Skeletal muscle satellite cell (primary cell): ENCODE data around the gene TLR6.
A peak's percentile ranks its signal among the peaks of the same experiment; 100 is the strongest.
"Not testable (repeated sequence)": the region's sequence is repeated elsewhere in the genome, so short reads cannot be mapped to it uniquely, and the experiment has no call there.

ENCODE experiments used
- H3K27me3 ChIP-seq: 2 replicates; pipeline ENCODE4 v1.7.0; 2013; ENCODE audit warnings: low read length; ENCODE audit not compliant: control insufficient read depth, insufficient read depth
- H3K36me3 ChIP-seq: 2 replicates; pipeline ENCODE4 v1.7.0; 2013; ENCODE audit warnings: mild to moderate bottlenecking, control low read depth, low read length; ENCODE audit not compliant: insufficient read depth
- H3K4me1 ChIP-seq: 2 replicates; pipeline ENCODE4 v1.7.0; 2013; ENCODE audit warnings: low read length; ENCODE audit not compliant: control insufficient read depth, insufficient read depth
- H3K4me2 ChIP-seq: 2 replicates; pipeline ENCODE4 v1.7.0; 2013; ENCODE audit warnings: mild to moderate bottlenecking, low read length
- H3K4me3 ChIP-seq: 2 replicates; pipeline ENCODE4 v1.7.0; 2013; ENCODE audit warnings: low read length
- H3K9ac ChIP-seq: 2 replicates; pipeline ENCODE4 v1.7.0; 2013; ENCODE audit warnings: mild to moderate bottlenecking, low read depth, low read length, moderate library complexity
- H3K9me3 ChIP-seq: replicated peaks from 2 replicates; pipeline ENCODE4 v1.7.0; 2013; ENCODE audit warnings: mild to moderate bottlenecking, control low read depth, low read length
- small RNA-seq: library from RNA; depleted of rRNA; stranded (forward); fragments of <200 nt; gene quantifications from one replicate; pipeline ENCODE3, GENCODE V24; 2012

TLR6 gene

DNA sequence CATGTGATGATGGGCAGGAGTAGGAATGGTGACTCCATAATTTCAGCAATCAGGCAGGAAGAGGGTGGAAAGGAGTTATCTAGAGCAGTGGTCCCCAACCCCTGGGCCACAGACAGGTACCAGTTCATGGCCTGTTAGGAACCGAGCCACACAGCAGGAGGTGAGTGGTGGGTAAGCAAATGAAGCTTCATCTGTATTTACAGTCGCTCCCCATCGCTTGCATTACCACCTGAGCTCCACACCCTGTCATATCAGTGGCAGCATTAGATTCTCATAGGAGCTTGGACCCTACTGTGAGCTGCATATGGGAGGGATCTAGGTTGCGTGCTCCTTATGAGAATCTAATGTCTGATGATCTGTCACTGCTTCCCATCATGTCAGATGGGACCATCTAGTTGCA lies 72.5 kb downstream of the TLR6 start:
- Histone ChIP-seq H3K4me1 (no peaks in the 10 kb centered on the region), H3K9ac (no peak overlapping the region), H3K36me3 (no peaks in the 10 kb centered on the region), H3K4me2 (no peak overlapping the region), H3K4me3 (no peak overlapping the region), H3K9me3 (no peaks in the 10 kb centered on the region), H3K27me3 (no peaks in the 10 kb centered on the region)

DNA sequence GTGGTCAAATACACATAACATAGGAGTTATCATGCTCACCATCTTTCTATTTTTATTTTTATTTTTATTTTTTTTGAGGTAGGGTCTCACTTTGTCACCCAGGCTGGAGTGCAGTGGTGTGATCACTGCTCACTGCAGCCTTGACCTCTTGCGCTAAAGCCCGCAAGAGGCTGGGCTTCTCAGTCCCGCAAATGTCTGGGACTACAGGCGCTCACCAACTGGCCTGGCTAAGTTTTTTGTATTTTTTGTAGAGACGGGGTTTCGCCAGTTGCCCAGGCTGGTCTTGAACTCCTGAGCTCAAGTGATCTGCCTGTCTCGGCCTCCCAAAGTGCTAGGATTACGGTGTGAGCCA lies 73.5 kb downstream of the TLR6 start:
- H3K4me3 ChIP-seq: no peak overlapping the region

DNA sequence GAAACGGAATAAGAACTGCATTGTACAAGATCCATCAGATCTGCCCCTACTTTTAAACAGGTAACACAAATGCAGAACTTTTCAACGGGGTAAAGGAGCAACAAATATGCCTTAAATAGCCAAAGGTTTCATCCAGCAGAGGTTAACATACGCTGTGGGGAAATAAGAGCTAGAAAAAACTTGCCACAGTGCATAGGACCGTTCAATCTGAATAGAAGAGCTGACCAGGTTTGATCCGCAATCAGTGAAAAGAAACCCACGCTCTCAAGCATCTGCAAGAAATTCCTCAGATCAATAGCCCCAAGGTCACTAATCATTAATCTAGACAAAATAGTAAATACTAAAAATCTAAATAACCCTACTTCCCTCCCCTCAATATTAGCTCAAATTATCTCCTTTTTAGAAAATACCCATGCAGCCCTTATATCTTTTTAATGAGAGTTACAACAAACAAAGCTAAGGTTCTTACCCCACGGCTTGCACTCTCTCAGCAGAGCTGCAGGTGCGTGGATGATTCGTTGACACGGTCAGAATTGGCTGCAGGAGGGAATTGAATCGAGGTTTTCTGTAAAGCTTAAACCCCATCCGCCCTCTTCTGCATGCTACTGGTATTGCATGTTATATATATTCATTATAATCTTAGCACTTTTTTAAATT lies 74.0 kb downstream of the TLR6 start, which contains the start of gene TLR10:
Gene TLR10 (minus strand): TSS at position 539 of the 657 bp plus-strand sequence. CDS start 7,400 bp downstream, outside the sequence.
- no peak within 1 kb of the TSS for H3K4me2 ChIP-seq
- no peaks in the 10 kb centered on the region for H3K27me3 ChIP-seq
- H3K36me3 ChIP-seq: no peaks in the 10 kb centered on the region
- H3K4me1 ChIP-seq: no peaks in the 10 kb centered on the region
- H3K4me3 ChIP-seq: no peak within 1 kb of the TSS
- H3K9ac ChIP-seq: no peak within 1 kb of the TSS
- H3K9me3 ChIP-seq: no peaks in the 10 kb centered on the region

More for the DNA sequence above, 73.5 kb downstream of the TLR6 start:
- no peaks in the 10 kb centered on the region for H3K9me3 ChIP-seq
- H3K27me3 ChIP-seq: no peaks in the 10 kb centered on the region
- no peaks in the 10 kb centered on the region for H3K36me3 ChIP-seq
- no peaks in the 10 kb centered on the region for H3K4me1 ChIP-seq
- H3K9ac ChIP-seq: no peak overlapping the region
- H3K4me2 ChIP-seq: no peak overlapping the region

DNA sequence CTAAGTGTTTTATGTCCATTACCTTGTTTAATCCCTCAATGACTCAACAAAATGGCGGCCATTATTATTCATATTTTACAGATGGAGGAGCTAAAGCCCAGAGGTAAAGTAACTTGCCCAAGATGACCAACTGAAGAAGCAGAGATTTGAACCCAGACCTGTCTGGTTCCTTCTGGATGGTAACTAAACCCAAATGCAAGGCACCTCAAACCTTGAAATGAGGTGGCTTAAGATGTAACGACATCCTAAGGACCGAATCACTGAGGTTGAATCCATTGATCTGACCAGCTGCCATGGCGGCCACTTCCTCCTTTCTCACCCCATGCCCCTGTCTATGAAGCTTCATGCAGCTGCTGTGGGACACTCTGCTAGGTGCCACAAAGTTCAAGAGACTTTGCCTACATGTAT lies 74.8 kb downstream of the TLR6 start:
- no peak overlapping the region for H3K9ac ChIP-seq
- H3K9me3 ChIP-seq: no peaks in the 10 kb centered on the region
- no peaks in the 10 kb centered on the region for H3K36me3 ChIP-seq
- H3K4me1 ChIP-seq: no peaks in the 10 kb centered on the region
- no peak overlapping the region for H3K4me2 ChIP-seq
- H3K27me3 ChIP-seq: no peaks in the 10 kb centered on the region
- H3K4me3 ChIP-seq: no peak overlapping the region

DNA sequence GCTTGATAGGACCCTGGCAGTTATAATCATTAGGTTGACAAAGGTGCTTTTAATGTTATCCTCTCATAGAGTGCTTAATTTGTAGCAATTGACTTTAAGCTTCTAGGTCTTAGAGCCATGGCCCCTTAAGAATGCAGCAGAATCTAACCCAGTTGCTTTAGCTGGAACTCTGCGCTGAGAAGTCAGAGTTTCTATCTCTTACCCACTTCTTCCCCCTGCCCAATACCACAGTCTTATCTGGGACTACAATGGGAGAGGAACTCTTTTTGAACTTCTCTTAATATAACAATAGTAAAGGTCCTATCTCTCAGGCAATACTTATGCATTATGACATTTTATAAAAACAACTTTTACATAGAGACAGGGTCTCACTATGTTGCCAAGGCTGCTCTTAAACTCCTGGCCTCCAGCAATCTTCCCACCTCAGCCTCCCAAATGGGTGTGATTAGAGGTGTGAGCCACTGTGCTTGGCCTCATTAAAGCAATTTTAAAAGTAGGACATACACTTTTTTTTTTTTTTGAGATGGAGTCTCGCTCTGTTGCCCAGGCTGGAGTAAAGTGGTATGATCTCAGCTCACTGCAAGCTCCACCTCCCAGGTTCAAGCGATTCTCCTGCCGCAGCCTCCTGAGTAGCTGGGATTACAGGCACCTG lies 75.7 kb downstream of the TLR6 start:
- H3K9me3 ChIP-seq: no peaks in the 10 kb centered on the region
- H3K4me2 ChIP-seq: no peak overlapping the region
- no peak overlapping the region for H3K9ac ChIP-seq
- H3K36me3 ChIP-seq: no peaks in the 10 kb centered on the region
- no peaks in the 10 kb centered on the region for H3K27me3 ChIP-seq
- no peaks in the 10 kb centered on the region for H3K4me1 ChIP-seq
- H3K4me3 ChIP-seq: no peak overlapping the region

DNA sequence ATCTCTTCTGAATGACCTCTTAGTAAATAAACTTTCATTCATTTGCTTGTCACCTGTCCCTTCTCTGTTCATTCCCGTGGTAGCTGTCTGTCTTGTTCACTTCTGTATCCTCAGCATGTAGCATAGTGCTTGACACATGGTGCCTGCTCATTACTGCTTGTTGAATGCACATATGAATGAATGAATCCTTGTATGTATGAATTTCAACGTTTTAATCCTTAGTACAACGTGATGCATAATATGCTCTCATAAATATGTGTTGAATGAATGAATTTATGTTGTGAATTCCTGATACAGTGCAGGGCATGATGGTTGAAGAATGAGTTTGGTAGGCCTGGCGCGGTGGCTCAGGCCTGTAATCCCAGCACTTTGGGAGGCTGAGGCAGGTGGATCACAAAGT lies 76.8 kb downstream of the TLR6 start:
- H3K36me3 ChIP-seq: no peaks in the 10 kb centered on the region
- H3K4me3 ChIP-seq: no peak overlapping the region
- H3K9me3 ChIP-seq: no peaks in the 10 kb centered on the region
- H3K27me3 ChIP-seq: no peaks in the 10 kb centered on the region
- no peak overlapping the region for H3K4me2 ChIP-seq
- no peaks in the 10 kb centered on the region for H3K4me1 ChIP-seq
- H3K9ac ChIP-seq: no peak overlapping the region

DNA sequence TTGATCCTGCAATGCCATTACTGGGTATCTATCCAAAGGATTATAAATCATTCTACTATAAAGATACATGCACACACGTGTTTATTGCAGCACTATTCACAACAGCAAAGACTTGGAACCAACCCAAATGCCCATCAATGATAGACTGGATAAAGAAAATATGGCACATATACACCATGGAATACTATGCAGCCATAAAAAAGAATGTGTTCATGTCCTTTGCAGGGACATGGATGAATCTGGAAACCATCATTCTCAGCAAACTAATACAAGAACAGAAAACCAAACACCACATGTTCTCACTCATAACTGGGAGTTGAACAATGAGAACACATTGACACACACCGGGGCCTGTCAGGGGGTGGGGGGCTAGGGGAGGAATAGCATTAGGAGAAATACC lies 78.7 kb downstream of the TLR6 start:
- H3K4me1 ChIP-seq, H3K9me3 ChIP-seq, H3K4me3 ChIP-seq, H3K27me3 ChIP-seq, H3K4me2 ChIP-seq, H3K9ac ChIP-seq, H3K36me3 ChIP-seq: not testable (repeated sequence)

DNA sequence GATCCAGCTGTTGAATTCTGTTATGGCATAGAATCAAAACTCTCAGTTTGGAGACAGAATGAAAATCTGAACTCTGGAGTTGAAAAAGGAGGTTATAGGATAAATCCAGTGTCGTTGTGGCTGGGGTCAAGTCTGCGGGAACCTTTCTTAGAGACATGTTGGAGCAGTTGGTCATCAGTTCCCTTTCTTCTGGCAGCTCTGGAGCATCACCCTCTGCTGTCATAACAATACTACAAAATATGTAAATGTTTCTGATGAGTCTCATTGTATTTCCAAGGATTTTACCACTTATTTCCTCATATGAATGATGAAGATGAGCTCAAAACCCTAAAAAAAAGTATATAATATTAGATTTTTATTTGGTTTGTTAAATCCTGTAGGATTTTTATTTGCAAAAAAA lies 81.3 kb downstream of the TLR6 start:
- Histone ChIP-seq H3K36me3 (no peaks in the 10 kb centered on the region), H3K4me1 (no peaks in the 10 kb centered on the region), H3K27me3 (no peaks in the 10 kb centered on the region), H3K4me3 (no peak overlapping the region), H3K9ac (no peak overlapping the region), H3K4me2 (no peak overlapping the region), H3K9me3 (no peaks in the 10 kb centered on the region)

DNA sequence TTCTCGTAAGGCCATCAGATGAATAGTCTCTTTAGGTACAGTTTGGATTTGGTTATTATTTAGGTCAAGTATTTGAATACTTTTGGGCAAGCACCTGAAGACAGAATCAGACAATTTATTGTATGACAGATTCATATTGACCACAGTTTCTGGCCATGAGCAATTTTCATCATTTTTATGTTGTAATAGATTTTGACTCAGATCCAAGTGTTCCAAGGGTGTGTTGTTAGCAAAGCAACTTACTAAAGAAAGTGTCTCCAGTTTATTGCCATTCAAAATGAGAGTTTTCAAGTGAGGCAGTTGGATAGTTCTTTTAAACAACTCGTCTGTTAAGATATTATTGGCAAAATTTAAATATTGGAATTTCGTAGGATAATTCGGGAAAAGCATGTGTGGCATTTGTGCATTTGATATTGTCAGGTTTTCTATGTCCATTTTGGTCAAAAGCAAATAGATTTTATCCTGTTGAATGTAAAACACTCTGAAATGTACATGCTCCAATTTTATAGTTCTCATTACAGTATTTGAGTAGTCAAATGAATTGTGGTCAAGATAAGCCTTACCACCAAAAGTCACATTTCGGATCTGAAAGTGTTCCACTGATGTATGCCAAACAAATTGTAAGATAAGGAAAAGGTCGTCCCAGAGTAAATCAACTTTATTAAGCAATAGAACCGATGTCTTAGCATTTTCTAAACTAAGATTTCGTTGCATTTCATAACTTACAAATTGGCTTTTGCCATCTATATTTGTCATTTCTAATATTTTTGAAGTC lies 82.2 kb downstream of the TLR6 start:
- H3K9ac ChIP-seq: no peak overlapping the region
- H3K27me3 ChIP-seq: no peaks in the 10 kb centered on the region
- H3K4me3 ChIP-seq: no peak overlapping the region
- H3K36me3 ChIP-seq: no peaks in the 10 kb centered on the region
- no peak overlapping the region for H3K4me2 ChIP-seq
- H3K4me1 ChIP-seq: peaks cover 4% of the 10 kb centered on the region
- H3K9me3 ChIP-seq: no peaks in the 10 kb centered on the region

Small RNA genes lying within 50 kb of the gene (small RNA-seq; reads per million reads assigned to genes)
- gene MIR574: 23.4 reads per million, percentile 94 among the genes with 10 or more reads in this experiment
